NCI-H2081 (cell line): ENCODE measurements around the gene PIGQ.

Experiments used
- DNase-seq, 2 experiments: peaks; one replicate each; lab custom pipeline; 2025; lab: John Stamatoyannopoulos, UW

PIGQ gene

DNA sequence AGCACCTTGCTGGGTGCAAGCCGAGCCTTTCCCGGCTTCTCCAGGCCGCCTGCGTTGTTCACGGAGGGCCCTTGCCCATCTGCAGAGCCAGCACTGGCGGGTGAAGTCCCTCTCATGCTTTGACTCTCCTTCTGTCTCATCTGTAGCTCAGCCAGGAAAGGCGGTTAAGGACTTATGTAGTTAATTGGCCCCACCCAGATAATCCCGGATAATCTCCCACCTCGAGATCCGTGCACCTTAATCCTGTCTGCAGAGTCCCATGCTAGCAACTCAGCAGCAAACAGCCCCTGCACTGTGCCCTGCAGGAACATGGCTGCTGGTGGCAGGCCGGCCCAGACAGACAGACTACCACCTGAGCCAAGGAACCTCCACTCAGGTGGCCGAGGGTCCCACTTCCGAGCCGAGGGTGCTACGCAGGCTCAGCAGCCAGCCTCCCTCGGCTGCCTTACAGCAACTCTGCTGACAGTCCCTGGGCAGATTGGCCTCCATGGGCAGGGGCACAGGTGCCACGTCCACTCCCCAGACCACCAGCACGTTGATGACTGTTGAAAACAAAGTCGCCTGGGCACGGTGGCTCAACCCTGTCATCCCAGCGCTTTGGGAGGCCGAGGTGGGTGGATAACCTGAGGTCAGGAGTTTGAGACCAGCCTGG lies 37.0 kb downstream of the PIGQ start:
- DNase-seq: no peak

DNA sequence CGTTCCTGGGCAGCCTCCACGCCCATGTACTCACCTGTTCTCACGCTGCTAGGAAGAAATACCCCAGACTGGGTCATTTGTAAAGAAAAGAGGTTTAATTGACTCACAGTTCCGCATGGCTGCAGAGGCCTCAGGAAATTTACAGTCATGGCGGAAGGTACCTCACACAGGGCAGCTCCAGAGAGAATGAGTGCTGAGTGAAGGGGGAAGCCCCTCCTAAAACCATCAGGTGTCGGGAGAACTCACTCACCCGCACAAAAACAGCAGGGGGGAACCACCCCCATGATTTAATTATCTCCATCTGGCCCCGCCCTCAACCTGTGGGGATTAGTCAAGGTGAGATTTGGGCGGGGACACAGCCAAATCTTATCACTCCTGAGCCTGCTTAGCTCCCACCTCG lies 38.3 kb downstream of the PIGQ start:
- peak in 1 of 2 experiments; percentile 58 for DNase-seq

DNA sequence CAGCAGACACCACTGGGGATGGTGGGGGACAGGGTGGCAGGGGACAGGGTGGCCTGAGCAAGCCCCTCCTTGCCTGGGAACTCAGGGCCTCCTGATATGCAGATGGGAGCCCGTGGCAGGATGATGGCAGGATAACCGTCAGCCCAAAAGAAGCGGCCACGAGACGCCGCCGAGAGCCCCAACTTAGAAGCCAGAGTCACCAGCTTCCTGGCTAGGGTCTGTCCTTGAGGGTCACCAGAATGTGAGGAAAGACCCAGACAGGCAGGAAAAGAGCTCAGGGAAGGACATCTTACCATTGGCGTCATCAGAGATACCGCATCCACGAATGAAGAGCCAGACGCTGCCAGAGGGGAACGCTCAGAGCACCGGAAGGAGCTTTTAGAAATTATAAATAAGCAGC lies 39.5 kb downstream of the PIGQ start:
- no peak for DNase-seq

DNA sequence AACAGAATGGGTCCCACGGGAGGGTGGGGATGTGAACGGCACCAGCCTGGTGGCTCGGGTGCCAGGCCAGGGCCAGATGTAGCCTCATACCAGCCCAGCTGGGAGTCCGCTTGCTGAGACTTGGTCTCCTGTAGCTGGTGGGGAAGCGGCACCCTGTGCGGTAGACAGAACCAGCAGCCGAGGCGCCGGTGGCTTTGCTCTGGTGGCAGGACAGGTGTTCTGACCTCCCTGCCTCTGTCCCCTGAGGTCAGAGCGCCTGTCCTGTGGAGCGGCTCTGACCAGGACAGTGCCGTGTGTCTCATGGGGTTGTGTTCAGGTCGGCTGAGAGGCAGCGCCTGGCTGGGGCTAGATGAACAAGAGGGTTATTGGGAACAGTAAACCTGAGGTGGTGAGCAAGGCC lies 40.2 kb downstream of the PIGQ start:
- no peak for DNase-seq

DNA sequence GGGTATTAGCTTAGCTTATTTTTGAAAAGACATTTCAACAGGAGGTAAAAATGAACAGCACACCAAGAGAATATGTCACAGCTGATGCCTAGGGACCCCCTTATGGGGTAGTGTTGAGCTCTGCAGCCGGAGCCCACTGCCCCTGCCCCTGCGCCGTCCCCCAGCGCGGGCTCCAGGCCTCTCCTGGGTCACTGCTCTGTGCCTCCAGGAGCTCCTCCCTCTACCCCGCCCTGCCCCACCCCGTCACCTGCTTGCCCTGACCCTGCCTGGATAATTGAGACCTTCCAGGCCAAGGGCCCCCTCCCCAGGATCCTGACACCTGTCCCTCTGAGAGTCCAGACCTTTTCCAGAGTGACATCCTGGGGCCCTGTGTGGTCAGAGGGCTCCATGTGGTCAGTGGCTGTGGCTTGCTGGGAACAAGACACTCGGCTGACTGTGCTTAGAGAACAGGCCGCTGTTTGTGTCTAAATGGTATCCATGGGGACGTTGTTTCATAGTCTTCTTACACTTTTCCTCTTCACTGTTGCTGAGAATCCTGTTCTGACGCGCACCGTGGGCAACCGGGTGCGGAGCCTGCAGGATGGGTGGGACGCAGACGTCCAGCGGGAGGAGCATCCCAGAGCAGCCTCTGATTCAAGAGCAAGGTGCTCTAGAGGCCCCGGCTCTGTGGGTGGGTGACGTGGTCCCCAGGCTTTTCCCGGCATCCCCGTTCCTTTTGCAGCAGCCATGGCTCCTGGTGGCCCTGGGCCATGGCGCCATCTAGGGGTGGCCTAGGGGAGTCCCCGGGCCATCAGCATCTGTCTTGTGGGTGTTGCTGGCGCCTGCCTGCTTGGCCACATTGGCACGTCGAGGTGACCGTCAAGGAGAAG lies 41.0 kb downstream of the PIGQ start:
- DNase-seq: no peak

DNA sequence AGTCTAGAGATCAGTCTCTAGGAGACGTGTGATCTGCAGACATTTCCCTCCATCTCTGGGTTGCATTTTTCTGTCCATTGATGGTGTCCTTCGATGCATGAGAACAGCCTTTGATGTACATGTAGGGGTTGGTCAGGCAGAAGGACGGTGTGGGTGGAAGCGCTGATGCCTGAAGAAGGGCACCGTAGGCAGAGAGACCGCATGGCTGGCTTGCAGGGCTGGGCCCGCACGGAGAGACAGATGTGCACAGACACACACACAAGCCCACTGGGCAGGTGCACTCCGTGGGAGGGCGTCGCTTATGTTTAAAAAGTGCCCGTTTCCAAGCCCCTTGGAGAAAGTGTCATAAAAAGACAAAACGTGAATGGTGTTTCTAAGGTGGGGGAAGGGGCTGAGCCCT lies 45.4 kb downstream of the PIGQ start:
- DNase-seq: no peak

DNA sequence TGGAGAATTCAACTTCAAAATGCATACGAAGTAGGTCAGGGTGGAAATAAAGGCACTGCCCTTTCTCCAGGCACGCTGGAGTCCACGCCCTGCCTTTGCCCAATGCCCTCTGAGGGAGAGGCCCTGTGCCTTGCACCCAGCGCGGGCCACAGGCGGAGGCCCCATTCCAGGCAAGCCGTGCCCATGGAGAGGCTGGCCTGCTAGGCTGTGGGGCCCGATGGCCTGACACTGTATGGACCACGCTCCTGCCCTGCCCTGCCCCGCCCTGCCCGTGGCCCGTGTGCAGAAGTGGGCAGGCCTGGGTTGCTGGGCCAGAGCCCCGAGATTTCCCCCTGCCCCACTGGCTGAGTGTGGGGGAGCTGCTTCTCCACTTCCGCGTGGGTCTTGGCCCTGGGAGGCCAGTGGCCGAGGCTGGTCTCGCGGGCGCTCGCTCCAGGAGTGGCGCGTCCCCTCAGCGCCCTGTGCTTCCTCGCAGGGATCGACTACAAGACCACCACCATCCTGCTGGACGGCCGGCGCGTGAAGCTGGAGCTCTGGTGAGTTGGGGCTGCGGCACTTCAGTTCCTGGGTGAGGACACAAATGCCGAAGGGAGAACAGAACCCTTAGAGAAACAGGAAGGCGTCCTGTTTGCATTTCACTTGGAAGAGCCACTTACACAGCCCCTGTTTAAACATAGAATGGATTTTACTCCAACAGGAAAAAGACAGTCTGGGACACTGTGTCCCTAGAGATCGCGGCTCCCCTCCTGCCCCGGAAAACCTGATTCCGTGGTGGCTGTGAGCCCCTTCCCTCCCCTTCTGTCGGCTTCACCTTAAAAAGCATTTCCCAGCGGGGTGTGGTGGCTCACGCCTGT lies 47.2 kb downstream of the PIGQ start:
- DNase-seq: no peak

DNA sequence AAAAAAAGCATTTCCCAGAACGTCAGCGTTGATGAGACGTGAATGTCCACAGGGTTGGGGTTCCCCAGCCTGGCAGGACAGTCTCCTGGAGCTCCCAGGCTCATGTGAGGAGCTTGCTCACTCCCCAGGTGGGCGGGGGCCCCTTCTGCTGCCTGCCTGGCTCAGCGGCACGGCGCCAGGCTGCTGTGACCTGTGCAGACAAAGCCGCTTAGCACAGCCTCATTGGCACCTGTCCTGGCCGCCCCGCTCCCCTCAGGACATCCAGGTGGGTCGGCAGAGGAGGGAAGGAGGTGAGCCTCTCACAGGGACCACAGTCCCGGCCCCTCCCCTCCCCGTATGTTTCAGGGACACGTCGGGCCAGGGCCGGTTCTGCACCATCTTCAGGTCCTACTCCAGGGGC lies 48.1 kb downstream of the PIGQ start:
- DNase-seq: no peak

DNA sequence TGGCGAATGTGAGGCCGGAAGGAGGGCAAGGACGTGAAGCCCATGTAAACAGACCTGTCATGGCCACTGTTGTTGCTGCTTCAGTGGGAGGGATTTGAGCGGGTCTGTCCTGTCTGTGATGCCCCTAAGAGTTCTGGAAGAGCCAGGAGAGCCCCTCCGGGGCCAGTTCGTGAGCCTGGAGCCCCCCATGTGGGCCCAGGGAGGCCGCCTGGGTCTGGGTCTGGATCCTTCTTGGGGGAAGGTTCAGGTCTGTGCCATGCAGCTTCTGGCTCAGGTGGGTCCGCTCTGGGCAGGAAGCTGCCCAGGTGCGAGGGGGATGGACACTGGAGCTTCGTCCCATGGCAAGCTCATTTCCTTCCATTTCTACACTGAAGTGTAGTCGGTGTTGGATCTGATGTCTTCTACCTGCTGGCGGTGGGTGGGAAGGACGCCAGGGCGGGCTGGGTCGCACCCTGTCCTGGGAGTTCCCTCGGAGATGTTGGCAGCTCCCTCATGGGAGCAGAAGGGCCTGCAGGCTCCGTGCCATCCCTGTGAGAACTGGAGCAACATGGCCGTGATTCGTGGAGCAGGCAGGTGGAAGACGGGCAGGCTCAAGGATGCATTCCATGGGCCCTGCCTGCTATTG lies 49.8 kb downstream of the PIGQ start:
- no peak for DNase-seq

DNA sequence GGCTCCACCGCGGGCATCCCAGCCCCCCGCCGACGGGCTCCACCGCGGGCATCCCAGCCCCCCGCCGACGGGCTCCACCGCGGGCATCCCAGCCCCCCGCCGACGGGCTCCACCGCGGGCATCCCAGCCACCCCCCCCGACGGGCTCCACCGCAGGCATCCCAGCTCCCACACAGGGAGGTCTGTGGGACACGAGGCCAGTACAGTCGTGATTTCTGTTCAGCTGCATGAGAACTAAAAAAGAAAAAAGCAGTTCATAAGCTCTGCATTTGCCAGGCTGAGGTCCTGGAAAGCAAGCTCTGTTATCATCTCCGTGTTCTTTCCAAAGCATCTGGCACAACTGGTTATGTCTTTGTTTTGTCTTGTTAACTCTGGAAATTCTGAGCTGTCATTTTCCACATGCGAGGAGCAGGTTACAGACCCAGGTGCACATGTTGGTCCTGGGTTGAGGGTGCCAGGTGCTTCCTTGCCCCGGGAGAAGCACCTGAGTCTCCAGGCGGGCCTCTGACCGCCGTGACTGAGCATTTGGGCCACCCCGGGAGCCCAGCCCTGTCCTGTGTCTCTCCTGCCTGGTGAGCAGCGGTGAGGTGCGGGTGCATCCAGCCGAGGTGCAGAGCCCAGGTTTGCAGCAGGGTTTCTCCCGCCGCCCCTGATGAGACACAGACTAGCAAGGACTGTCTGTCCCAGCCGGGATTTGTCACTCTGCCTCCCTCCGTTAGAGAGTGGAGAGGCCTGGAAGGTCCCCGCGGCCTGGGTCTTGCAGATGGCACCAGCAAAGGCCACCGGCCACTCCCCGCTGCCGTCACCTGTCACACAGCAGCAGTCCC lies 51.1 kb downstream of the PIGQ start:
- no peak for DNase-seq

DNA sequence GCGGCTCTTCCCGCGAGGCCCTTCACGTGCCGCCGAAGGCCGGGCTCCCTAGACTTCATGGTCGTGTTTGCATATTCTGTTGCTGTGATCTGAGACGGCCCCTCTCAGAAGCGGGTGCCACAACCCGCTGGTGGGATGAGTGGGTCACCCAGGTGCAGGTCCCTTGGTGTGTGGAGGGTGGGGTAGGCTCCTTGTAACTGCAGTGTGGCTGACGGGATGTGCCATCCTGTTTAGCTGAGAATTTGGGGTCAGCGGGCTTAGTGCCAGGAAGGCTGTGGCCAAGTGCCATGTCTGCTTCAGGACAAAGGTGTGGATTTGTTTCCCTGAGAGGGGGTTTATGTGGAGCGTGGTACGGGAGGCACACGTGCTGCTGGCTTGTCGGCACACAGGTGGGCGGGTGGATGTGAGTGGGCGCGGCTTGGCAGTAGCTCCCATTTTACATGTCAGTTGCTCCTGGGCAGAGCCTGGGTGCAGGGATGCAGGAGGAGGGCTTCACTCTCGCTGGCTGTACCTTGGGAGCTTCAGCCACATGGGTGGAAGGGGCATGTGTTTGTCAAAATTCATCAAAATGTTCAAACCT lies 51.8 kb downstream of the PIGQ start:
- no peak for DNase-seq

DNA sequence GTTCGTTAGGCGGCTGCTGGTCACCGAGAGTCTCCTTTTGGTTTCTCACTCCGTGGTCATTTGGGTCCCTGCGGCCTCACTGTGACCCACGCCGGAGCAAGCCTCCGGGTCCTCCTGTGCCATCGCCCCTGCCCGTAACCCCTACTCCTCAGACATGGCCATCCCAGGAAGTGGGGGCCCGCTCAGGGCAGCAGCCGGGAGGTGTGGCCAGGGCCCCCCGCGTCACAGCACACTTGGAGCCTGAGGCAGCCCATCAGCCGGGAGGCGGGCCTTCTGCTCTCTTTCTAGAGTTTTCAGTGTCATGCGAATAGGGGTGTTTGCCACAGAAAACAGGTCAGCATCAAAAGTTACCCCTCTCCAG lies 53.1 kb downstream of the PIGQ start:
- no peak for DNase-seq

DNA sequence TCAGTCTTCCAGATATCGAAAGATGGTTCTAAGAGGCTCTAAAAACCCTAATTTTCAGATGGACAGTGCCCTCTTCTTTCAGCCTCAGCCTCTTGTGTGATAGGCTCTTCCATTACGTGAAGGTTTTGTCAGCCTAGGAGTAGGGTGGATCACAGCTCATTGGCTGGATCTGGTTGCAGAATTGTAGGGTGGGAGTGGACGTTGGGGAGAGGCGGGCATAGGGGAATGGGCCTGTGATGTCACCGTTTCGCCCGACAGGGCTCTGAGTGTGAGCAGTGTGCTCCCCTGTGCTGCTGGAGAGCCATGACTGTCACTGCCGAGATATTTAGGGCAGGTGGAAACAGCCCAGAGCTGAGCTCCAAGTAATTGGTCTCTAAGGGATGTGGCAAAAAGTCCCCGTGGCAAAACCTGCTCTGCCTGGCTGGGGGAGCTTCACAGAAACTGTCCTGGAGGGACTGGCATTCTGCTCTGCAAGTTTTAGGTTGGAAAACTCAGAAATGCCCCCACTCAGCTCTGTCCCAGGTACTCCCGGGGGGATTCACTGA lies 54.8 kb downstream of the PIGQ start:
- DNase-seq: no peak

DNA sequence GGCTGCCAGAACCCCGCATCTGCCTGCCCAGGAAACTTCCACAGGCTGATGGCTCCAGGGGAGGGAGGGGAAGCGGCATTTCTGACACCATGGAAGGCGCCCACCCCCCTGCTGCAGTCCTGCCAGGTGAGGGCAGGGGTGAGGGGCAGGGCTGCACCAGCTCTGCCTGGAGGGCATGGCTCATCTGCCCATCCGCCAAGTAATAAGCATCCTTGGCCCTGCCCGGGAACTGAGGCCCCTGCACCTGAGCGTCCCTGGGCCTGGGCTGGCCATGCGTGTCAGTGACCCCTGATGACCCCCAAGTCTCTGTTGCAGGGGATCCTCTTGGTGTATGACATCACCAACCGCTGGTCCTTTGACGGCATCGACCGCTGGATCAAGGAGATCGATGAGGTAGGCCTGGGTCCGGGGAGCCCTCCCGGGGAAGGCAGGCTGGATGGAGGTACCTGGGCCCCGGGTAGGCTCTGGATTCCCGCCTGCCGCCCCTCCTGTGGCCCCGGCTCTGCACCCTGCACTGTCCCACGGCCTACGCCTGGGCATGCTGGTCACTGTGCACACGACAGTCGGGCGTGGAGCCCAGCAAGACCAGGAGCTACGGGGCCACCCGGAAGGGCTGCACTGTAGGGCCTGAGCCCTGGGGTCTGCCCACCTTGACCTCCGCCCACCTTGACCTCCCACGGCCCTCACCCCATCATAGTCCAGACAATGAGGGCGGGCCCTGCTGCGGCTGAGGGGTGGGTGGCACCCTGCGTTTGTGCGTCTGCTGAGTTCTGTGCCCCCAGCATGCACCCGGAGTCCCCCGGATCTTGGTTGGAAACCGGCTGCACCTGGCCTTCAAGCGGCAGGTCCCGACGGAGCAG lies 55.6 kb downstream of the PIGQ start:
- no peak for DNase-seq

DNA sequence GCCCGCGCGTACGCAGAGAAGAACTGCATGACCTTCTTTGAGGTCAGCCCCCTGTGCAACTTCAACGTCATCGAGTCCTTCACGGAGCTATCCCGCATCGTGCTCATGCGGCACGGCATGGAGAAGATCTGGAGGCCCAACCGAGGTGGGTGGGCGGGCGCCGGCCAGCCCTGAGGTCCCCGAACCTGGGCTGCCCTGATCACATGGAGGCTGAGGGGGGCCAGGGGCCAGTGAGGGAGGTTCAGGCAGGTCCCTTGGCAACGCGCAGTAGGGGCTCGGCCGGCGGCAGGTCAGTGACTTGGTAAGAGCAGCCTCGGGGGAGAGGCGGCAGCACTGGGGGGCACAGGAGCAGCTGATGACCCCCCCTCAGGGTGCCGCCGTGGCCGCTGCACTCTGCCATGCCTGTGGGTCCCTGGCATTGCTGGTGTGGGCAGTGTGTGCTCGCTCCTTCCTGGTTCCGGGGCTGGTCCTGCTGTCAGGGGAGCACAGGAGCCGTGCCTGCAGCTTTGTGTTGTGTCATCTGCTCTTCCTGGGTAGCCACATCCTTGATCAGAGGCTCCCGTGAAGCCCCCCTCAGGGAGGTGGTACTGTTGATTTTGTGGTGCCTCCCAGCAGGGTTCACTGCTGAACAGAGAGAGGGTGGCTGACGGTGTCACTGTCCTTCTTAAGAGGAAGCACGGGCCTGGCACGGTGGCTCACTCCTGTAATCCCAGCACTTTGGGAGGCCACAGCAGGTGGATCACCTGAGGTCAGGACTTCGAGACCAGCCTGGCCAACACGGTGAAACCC lies 56.4 kb downstream of the PIGQ start:
- no peak for DNase-seq

DNA sequence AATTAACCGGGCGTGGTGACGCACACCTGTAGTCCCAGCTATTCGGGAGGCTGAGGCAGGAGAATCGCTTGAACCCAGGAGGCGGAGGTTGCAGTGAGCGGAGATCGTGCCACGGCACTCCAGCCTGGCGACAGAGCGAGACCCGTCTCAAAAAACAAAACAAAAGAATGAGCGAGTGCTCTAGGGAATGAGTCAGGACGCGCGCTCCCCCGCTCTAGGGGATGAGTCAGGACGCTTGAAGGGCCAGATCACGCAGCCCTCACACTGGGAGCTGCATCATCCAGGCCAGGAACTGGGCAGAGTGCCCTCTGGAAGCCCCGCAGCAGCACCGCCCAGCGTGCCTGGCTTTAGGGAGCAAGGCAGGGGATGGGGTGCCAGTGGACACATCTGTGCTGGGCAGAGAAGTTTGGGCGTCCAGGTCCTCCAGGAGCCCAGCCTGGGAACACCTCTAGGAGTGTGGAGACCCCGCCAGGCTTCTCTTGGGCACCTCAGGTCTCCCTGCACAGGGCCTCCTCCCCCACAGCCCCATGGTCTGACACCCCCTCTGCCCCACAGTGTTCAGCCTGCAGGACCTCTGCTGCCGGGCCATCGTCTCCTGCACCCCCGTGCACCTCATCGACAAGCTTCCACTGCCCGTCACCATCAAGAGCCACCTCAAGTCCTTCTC lies 57.2 kb downstream of the PIGQ start:
- DNase-seq: no peak

DNA sequence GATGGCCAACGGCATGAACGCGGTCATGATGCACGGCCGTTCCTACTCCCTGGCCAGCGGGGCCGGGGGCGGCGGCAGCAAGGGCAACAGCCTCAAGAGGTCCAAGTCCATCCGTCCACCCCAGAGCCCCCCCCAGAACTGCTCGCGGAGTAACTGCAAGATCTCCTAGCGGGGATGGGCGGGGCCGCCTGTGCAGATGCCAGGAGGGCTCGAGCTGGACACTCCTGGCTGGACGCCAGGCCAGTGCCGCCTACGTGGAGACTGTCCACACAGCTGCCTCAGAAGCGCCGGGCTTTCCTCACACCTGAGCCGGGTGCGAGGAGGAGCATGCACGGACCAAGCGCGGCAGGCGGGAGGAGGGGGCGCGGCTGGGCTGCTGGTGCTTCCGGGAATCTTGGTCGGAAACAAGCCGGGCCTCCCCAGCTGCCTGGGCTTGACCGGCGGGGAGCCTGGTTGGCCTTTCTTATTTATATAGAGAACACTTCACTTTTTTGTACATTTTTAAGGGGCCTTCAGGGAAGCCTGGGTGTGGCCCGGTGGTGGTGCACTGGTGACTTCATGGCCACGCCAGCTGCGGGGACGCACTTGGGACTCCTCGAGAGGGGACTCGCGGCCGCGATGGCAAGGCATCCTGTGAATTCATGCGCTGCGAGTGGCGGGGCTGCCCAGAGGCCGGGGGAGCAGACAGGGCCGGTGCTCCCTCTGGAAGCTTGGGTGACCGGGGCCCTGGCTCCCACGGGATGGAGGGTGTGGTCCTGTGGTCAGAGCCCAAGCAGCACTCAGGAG lies 57.9 kb downstream of the PIGQ start:
- no peak for DNase-seq
